NT2/D1 (cell line): ENCODE measurements around the gene TAGLN.
A peak's percentile ranks its signal among the peaks of the same experiment; 100 is the strongest.

ENCODE experiments used
- DNase-seq: peaks from one replicate; pipeline ENCODE4 v3.0.0-alpha.2; 2011; ENCODE audit warnings: low read depth, low spot score
- H3K27me3 ChIP-seq: 2 replicates; pipeline ENCODE4 v1.6.0; 2011; ENCODE audit warnings: mild to moderate bottlenecking; ENCODE audit not compliant: insufficient read length, insufficient read depth
- H3K36me3 ChIP-seq: 2 replicates; pipeline ENCODE4 v1.6.1; 2011; ENCODE audit warnings: mild to moderate bottlenecking, low read length, mixed read lengths; ENCODE audit not compliant: insufficient read depth, insufficient read length
- H3K4me1 ChIP-seq: 2 replicates; pipeline ENCODE4 v1.5.1; 2011; ENCODE audit not compliant: insufficient read depth, insufficient read length
- H3K4me3 ChIP-seq: 2 replicates; pipeline ENCODE4 v1.5.1; 2011; ENCODE audit warnings: low read depth; ENCODE audit not compliant: insufficient read length
- H3K9ac ChIP-seq: 2 replicates; pipeline ENCODE4 v1.6.0; 2011; ENCODE audit warnings: low read depth; ENCODE audit not compliant: insufficient read length
- H3K9me3 ChIP-seq: 2 replicates; pipeline ENCODE4 v1.5.1; 2011; ENCODE audit warnings: mild to moderate bottlenecking, low read length; ENCODE audit not compliant: insufficient read depth
- SUZ12 ChIP-seq: IDR thresholded peaks from 2 replicates; pipeline ENCODE4 v1.6.1; 2011; ENCODE audit not compliant: insufficient read length, insufficient read depth; ENCODE audit errors: extremely low read depth
- YY1 ChIP-seq: IDR thresholded peaks from 2 replicates; pipeline ENCODE4 v1.6.1; 2011; ENCODE audit not compliant: insufficient read length, insufficient read depth
- ZNF274 ChIP-seq: IDR thresholded peaks from 2 replicates; pipeline ENCODE4 v1.6.1; 2011; ENCODE audit warnings: mild to moderate bottlenecking, low read depth, low read length

The TAGLN gene

GRCh38 chr11:117193130-117194020, 5.8 kb upstream of the TAGLN start:
- Histone ChIP-seq H3K36me3 (peaks cover 78% of the 10 kb centered on the region), H3K9ac (no peak overlapping the region), H3K4me1 (peaks cover under 1% of the 10 kb centered on the region), H3K27me3 (no peaks in the 10 kb centered on the region), H3K4me3 (no peak overlapping the region), H3K9me3 (no peaks in the 10 kb centered on the region)
- DNase-seq = no peak
- no peak for TF ChIP-seq YY1
- no peak for TF ChIP-seq ZNF274
- no peak for TF ChIP-seq SUZ12

- TF ChIP-seq YY1 (no peak), ZNF274 (no peak), SUZ12 (no peak)
- Histone ChIP-seq H3K27me3 (no peaks in the 10 kb centered on the region), H3K9me3 (no peaks in the 10 kb centered on the region), H3K4me1 (peaks cover 3% of the 10 kb centered on the region), H3K36me3 (peaks cover 69% of the 10 kb centered on the region), H3K4me3 (no peak overlapping the region), H3K9ac (no peak overlapping the region)
- DNase-seq = no peak
These were observed 4.9 kb upstream of the TAGLN start for GRCh38 chr11:117194267-117194666.

GRCh38 chr11:117195258-117195657, 3.9 kb upstream of the TAGLN start:
- DNase-seq = no peak
- H3K9ac ChIP-seq = no peak overlapping the region
- no peaks in the 10 kb centered on the region for H3K9me3 ChIP-seq
- peaks cover 5% of the 10 kb centered on the region for H3K4me1 ChIP-seq
- TF ChIP-seq YY1 = no peak
- no peaks in the 10 kb centered on the region for H3K27me3 ChIP-seq
- H3K4me3 ChIP-seq = no peak overlapping the region
- H3K36me3 ChIP-seq = peaks cover 62% of the 10 kb centered on the region

- Histone ChIP-seq H3K9me3 (no peaks in the 10 kb centered on the region), H3K27me3 (no peaks in the 10 kb centered on the region), H3K9ac (no peak overlapping the region), H3K36me3 (peaks cover 63% of the 10 kb centered on the region), H3K4me1 (peaks cover 6% of the 10 kb centered on the region), H3K4me3 (no peak overlapping the region)
- no peak for DNase-seq
- TF ChIP-seq SUZ12 (no peak), YY1 (no peak), ZNF274 (no peak)
These were observed 3.4 kb upstream of the TAGLN start for GRCh38 chr11:117195761-117196160.

GRCh38 chr11:117197006-117197405, 2.2 kb upstream of the TAGLN start:
- Histone ChIP-seq H3K9me3 (no peaks in the 10 kb centered on the region), H3K27me3 (no peaks in the 10 kb centered on the region), H3K36me3 (peaks cover 69% of the 10 kb centered on the region), H3K4me1 (peaks cover 10% of the 10 kb centered on the region), H3K4me3 (no peak overlapping the region), H3K9ac (no peak overlapping the region)
- TF ChIP-seq YY1 = no peak
- TF ChIP-seq ZNF274 = no peak
- TF ChIP-seq SUZ12 = no peak
- DNase-seq = no peak

GRCh38 chr11:117197516-117198456, 1.4 kb upstream of the TAGLN start:
- H3K27me3 ChIP-seq = no peaks in the 10 kb centered on the region
- TF ChIP-seq SUZ12 = no peak
- TF ChIP-seq YY1 = no peak
- TF ChIP-seq ZNF274 = no peak
- no peak overlapping the region for H3K9ac ChIP-seq
- peaks cover 10% of the 10 kb centered on the region for H3K4me1 ChIP-seq
- no peaks in the 10 kb centered on the region for H3K9me3 ChIP-seq
- peak; percentile 50 for DNase-seq
- H3K36me3 ChIP-seq = peaks cover 69% of the 10 kb centered on the region
- no peak overlapping the region for H3K4me3 ChIP-seq

- H3K9me3 ChIP-seq = no peaks in the 10 kb centered on the region
- TF ChIP-seq SUZ12 (no peak), YY1 (no peak), ZNF274 (no peak)
- H3K4me1 ChIP-seq = peaks cover 10% of the 10 kb centered on the region
- no peaks in the 10 kb centered on the region for H3K27me3 ChIP-seq
- H3K4me3 ChIP-seq = peak overlapping the region; percentile 9
- DNase-seq = no peak
- H3K9ac ChIP-seq = peak overlapping the region; percentile 38
- H3K36me3 ChIP-seq = peaks cover 72% of the 10 kb centered on the region
These were observed 557 bp upstream of the TAGLN start for GRCh38 chr11:117198613-117199012.
